ENCODE data around the gene ABCB6.
A peak's percentile ranks its signal among the peaks of the same experiment; 100 is the strongest.

Gene ABCB6

DNA sequence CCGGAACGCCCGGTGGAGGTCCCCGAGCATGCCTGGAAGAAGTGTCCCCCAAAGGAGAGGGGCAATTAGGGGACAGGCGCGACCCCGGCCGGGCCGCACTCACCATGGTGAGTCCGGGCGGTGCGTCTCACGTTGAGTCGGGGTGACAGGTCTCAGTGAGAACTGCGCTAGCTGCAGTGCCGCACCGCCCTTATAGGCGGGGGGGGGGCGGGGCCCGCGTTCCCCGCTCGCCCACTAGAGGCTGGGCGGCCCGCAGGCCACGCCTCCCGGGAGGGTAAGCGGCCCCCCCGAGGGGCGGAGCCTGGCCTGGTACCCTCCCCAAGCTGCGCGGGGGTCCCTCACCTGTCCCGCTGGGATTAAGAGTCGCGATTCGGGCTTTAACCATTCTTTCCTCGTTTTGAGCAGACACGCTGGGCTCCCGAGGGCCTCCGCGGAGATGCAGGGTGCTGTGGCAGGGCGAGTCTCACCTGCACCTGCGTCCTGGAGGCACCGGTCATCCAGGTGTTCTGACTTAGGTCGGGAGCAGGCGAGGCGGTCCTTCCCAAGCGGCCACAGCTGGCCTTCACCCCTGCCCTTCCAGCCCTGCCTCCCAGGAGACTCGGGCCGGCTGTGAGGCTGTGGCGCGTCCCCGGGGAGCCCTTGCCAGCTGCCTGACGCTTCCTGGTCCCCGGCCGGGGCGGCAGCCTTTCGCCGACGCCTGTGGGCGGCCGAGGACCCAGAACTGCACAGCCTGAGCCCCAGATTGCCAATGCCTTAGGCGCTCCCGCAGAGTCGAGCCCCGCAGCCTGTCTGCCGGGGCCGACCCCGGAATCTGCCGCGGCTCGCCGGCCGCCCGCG lies 35.2 kb upstream of the ABCB6 start, which contains the start of gene TUBA4A:
TUBA4A (minus strand) TSS at position 166 of the 837 bp plus-strand sequence; CDS start at position 106, 60 bp downstream.
- no peak for DNase-seq (ENCODE audit: low read depth)
- H3K4me3 ChIP-seq (ENCODE audit: low read depth, low read length), result peak within 1 kb of the TSS; percentile 84
- TF ChIP-seq, protein P1, sequence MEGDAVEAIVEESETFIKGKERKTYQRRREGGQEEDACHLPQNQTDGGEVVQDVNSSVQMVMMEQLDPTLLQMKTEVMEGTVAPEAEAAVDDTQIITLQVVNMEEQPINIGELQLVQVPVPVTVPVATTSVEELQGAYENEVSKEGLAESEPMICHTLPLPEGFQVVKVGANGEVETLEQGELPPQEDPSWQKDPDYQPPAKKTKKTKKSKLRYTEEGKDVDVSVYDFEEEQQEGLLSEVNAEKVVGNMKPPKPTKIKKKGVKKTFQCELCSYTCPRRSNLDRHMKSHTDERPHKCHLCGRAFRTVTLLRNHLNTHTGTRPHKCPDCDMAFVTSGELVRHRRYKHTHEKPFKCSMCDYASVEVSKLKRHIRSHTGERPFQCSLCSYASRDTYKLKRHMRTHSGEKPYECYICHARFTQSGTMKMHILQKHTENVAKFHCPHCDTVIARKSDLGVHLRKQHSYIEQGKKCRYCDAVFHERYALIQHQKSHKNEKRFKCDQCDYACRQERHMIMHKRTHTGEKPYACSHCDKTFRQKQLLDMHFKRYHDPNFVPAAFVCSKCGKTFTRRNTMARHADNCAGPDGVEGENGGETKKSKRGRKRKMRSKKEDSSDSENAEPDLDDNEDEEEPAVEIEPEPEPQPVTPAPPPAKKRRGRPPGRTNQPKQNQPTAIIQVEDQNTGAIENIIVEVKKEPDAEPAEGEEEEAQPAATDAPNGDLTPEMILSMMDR (IDR thresholded peaks at IDR 0.05; ENCODE audit: low read depth, low read length, missing control alignments), result no peak

- H3K4me3 ChIP-seq (ENCODE audit: low read depth, low read length), result peak within 1 kb of the TSS; percentile 84
- no peak for DNase-seq (ENCODE audit: low read depth)
- TF ChIP-seq, protein P1 (IDR thresholded peaks at IDR 0.05; ENCODE audit: low read depth, low read length, missing control alignments), result no peak
Measured at GRCh38 chr2:219252900-219253752, 34.4 kb upstream of the ABCB6 start, which contains the start of gene TUBA4B. Gene TUBA4B, plus strand, starts transcription at chr2:219253243. Its CDS starts 165 bp downstream, at chr2:219253408.

GRCh38 chr2:219252570-219252899 lies 33.8 kb upstream of the ABCB6 start:
- peak overlapping the region; percentile 84 for H3K4me3 ChIP-seq (ENCODE audit: low read depth, low read length)
- DNase-seq (ENCODE audit: low read depth), result no peak
- TF ChIP-seq, protein P1 (IDR thresholded peaks at IDR 0.05; ENCODE audit: low read depth, low read length, missing control alignments), result no peak

DNA sequence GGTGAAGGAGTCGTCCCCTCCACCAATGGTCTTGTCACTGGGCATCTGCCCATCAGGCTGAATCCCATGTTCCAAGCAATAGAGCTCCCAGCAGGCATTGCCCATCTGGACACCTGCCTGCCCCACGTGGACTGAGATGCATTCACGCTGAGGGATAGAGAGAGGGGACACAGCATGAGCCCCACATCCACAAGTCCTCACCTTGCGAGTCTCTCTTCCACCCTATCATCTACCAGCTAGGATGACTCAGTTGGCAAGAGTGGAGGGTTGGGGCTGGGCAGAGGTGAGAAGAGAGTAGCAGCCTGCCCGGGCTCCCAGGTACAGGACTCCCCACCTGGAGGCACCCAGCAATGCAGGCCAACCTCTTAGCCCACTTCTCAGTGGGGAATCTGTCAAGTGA lies 33.3 kb upstream of the ABCB6 start:
- H3K4me3 ChIP-seq (ENCODE audit: low read depth, low read length), result peak overlapping the region; percentile 84
- no peak for DNase-seq (ENCODE audit: low read depth)
- TF ChIP-seq, protein P1 (IDR thresholded peaks at IDR 0.05; ENCODE audit: low read depth, low read length, missing control alignments), result no peak

- TF ChIP-seq, protein P1 (IDR thresholded peaks at IDR 0.05; ENCODE audit: low read depth, low read length, missing control alignments), result no peak
- peak overlapping the region; percentile 84 for H3K4me3 ChIP-seq (ENCODE audit: low read depth, low read length)
- no peak for DNase-seq (ENCODE audit: low read depth)
Measured at GRCh38 chr2:219251656-219252055, 32.9 kb upstream of the ABCB6 start.

GRCh38 chr2:219250049-219250781 lies 31.5 kb upstream of the ABCB6 start:
- DNase-seq (ENCODE audit: low read depth), result no peak
- TF ChIP-seq, protein P1 (IDR thresholded peaks at IDR 0.05; ENCODE audit: low read depth, low read length, missing control alignments), result no peak
- no peak overlapping the region; the same call in 1 of the 2 replicates for H3K4me3 ChIP-seq (ENCODE audit: low read depth, low read length)

All from GM12864 (cell line).